Activated naive CD4-positive, alpha-beta T cell treated with anti-CD3 and anti-CD28 coated beads for 36 hours (primary cell): Measurements from ENCODE around the gene NDC1. TPM values are rescaled to one million over a fixed set of nuclear protein-coding genes. Genes with fewer than 3 reads are reported as not detected.

ENCODE experiments used
- CTCF ChIA-PET: fragments of 350-600 bp; sonication (Branson Sonifier 250); formaldehyde crosslinking; loops from one replicate; lab custom pipeline; 2021; ENCODE audit warnings: antibody characterized with exemption; lab: Charles Lee
- DNase-seq: peaks from one replicate; pipeline ENCODE4 v3.0.0-alpha.2; 2020
- H3K27ac Mint-ChIP-seq: one replicate; pipeline ENCODE4 v1.8.0; 2021; ENCODE audit warnings: mild to moderate bottlenecking, mixed read lengths
- H3K27me3 Mint-ChIP-seq: one replicate; pipeline ENCODE4 v1.8.0; 2021; ENCODE audit warnings: low read depth, mixed read lengths
- H3K36me3 Mint-ChIP-seq: one replicate; pipeline ENCODE4 v1.8.0; 2021; ENCODE audit warnings: low read depth, mixed read lengths
- H3K4me1 Mint-ChIP-seq: one replicate; pipeline ENCODE4 v1.8.0; 2021; ENCODE audit warnings: low read depth, mixed read lengths
- H3K4me3 Mint-ChIP-seq: one replicate; pipeline ENCODE4 v1.8.0; 2021; ENCODE audit warnings: mild to moderate bottlenecking, moderate library complexity, mixed read lengths
- H3K9me3 Mint-ChIP-seq: one replicate; pipeline ENCODE4 v1.8.0; 2021; ENCODE audit warnings: mixed read lengths
- intact Hi-C: fragments of 100-400 bp; cut with micrococcal nuclease; formaldehyde crosslinking; loops from one replicate; pipeline ENCODE4 v1.15.1; 2023
- total RNA-seq, 2 experiments: library from RNA; stranded (reverse); gene quantifications; one replicate each; pipeline ENCODE4 v1.2.3, GENCODE V29; 2021

NDC1 gene
- total RNA-seq, 2 experiments from 2014 or later, result 25.9 to 27.9 TPM

- Mint-ChIP-seq H3K9me3 (no peaks in the 10 kb centered on the region), H3K4me1 (no peaks in the 10 kb centered on the region), H3K36me3 (no peaks in the 10 kb centered on the region), H3K27ac (no peak overlapping the region), H3K4me3 (no peak overlapping the region), H3K27me3 (peaks cover 36% of the 10 kb centered on the region)
- intact Hi-C loops, result no loop called here
- CTCF ChIA-PET, result interaction anchor here (0.7 kb wide), 1 partner anchor 20 kb away, joined by 8 read pairs; no protein-coding TSS in a partner anchor
- DNase-seq, result no peak
Observed at GRCh38 chr1:53734650-53735211, 103.4 kb downstream of the NDC1 start.

GRCh38 chr1:53733975-53734649 lies 104.0 kb downstream of the NDC1 start:
- Mint-ChIP-seq H3K9me3 (no peaks in the 10 kb centered on the region), H3K27me3 (peaks cover 33% of the 10 kb centered on the region), H3K27ac (no peak overlapping the region), H3K4me1 (no peaks in the 10 kb centered on the region), H3K4me3 (no peak overlapping the region), H3K36me3 (no peaks in the 10 kb centered on the region)
- no peak for DNase-seq
- intact Hi-C loops, result no loop called here
- CTCF ChIA-PET, result interaction anchor here (0.7 kb wide), 2 partner anchors 20 to 52 kb away, joined by 3 to 8 read pairs; no protein-coding TSS in a partner anchor

- Mint-ChIP-seq H3K36me3 (no peaks in the 10 kb centered on the region), H3K4me3 (no peak overlapping the region), H3K4me1 (no peaks in the 10 kb centered on the region), H3K27ac (no peak overlapping the region), H3K27me3 (peaks cover 29% of the 10 kb centered on the region), H3K9me3 (no peaks in the 10 kb centered on the region)
- DNase-seq, result no peak
- CTCF ChIA-PET, result interaction anchor here (0.7 kb wide), 1 partner anchor 51 kb away, joined by 3 read pairs; no protein-coding TSS in a partner anchor
- intact Hi-C loops, result no loop called here
Observed at GRCh38 chr1:53733447-53733931, 104.6 kb downstream of the NDC1 start.

GRCh38 chr1:53732912-53733317 lies 105.2 kb downstream of the NDC1 start:
- intact Hi-C loops, result no loop called here
- CTCF ChIA-PET, result interaction anchor here (0.7 to 1.0 kb wide), 2 partner anchors 23 to 319 kb away, joined by 3 read pairs; no protein-coding TSS in a partner anchor
- H3K4me1 Mint-ChIP-seq, result no peaks in the 10 kb centered on the region
- no peak overlapping the region for H3K4me3 Mint-ChIP-seq
- H3K9me3 Mint-ChIP-seq, result no peaks in the 10 kb centered on the region
- H3K27ac Mint-ChIP-seq, result no peak overlapping the region
- H3K27me3 Mint-ChIP-seq, result peaks cover 25% of the 10 kb centered on the region
- no peaks in the 10 kb centered on the region for H3K36me3 Mint-ChIP-seq
- DNase-seq, result no peak

- DNase-seq, result no peak
- Mint-ChIP-seq H3K36me3 (no peaks in the 10 kb centered on the region), H3K27ac (no peak overlapping the region), H3K4me3 (no peak overlapping the region), H3K4me1 (no peaks in the 10 kb centered on the region), H3K9me3 (no peaks in the 10 kb centered on the region), H3K27me3 (peaks cover 23% of the 10 kb centered on the region)
- CTCF ChIA-PET, result interaction anchor here (0.7 to 1.0 kb wide), 3 partner anchors 24 to 320 kb away, joined by 3 read pairs; no protein-coding TSS in a partner anchor
- intact Hi-C loops, result no loop called here
Observed at GRCh38 chr1:53732409-53732808, 105.7 kb downstream of the NDC1 start.

GRCh38 chr1:53731779-53732305 lies 106.3 kb downstream of the NDC1 start:
- Mint-ChIP-seq H3K27me3 (peaks cover 18% of the 10 kb centered on the region), H3K36me3 (no peaks in the 10 kb centered on the region), H3K4me3 (no peak overlapping the region), H3K27ac (no peak overlapping the region), H3K9me3 (no peaks in the 10 kb centered on the region), H3K4me1 (no peaks in the 10 kb centered on the region)
- CTCF ChIA-PET, result interaction anchor here (0.7 to 1.0 kb wide), 2 partner anchors 24 to 44 kb away, joined by 3 read pairs; no protein-coding TSS in a partner anchor
- no peak for DNase-seq
- intact Hi-C loops, result no loop called here

GRCh38 chr1:53731043-53731600 lies 107.0 kb downstream of the NDC1 start:
- no peak for DNase-seq
- no peaks in the 10 kb centered on the region for H3K36me3 Mint-ChIP-seq
- H3K4me3 Mint-ChIP-seq, result no peak overlapping the region
- intact Hi-C loops, result no loop called here
- H3K27me3 Mint-ChIP-seq, result peaks cover 14% of the 10 kb centered on the region
- H3K9me3 Mint-ChIP-seq, result no peaks in the 10 kb centered on the region
- H3K4me1 Mint-ChIP-seq, result no peaks in the 10 kb centered on the region
- no peak overlapping the region for H3K27ac Mint-ChIP-seq
- CTCF ChIA-PET, result no interaction called here

- CTCF ChIA-PET, result interaction anchor here (0.6 to 0.7 kb wide), 2 partner anchors 41 to 261 kb away, joined by 3 read pairs; no protein-coding TSS in a partner anchor
- intact Hi-C loops, result no loop called here
- no peak overlapping the region for H3K4me3 Mint-ChIP-seq
Observed at GRCh38 chr1:53730224-53730865, 107.8 kb downstream of the NDC1 start.

GRCh38 chr1:53729456-53730223 lies 108.5 kb downstream of the NDC1 start:
- intact Hi-C loops, result no loop called here
- no peaks in the 10 kb centered on the region for H3K36me3 Mint-ChIP-seq
- no peak overlapping the region for H3K4me3 Mint-ChIP-seq
- no peaks in the 10 kb centered on the region for H3K9me3 Mint-ChIP-seq
- no peaks in the 10 kb centered on the region for H3K4me1 Mint-ChIP-seq
- H3K27me3 Mint-ChIP-seq, result peaks cover 7% of the 10 kb centered on the region
- DNase-seq, result no peak
- H3K27ac Mint-ChIP-seq, result no peak overlapping the region
- CTCF ChIA-PET, result no interaction called here

More at GRCh38 chr1:53730224-53730865, 107.8 kb downstream of the NDC1 start:
- H3K36me3 Mint-ChIP-seq, result no peaks in the 10 kb centered on the region
- peaks cover 12% of the 10 kb centered on the region for H3K27me3 Mint-ChIP-seq
- H3K4me1 Mint-ChIP-seq, result no peaks in the 10 kb centered on the region
- DNase-seq, result no peak
- H3K27ac Mint-ChIP-seq, result no peak overlapping the region
- H3K9me3 Mint-ChIP-seq, result no peaks in the 10 kb centered on the region

GRCh38 chr1:53728702-53729455 lies 109.2 kb downstream of the NDC1 start:
- intact Hi-C loops, result no loop called here
- Mint-ChIP-seq H3K36me3 (no peaks in the 10 kb centered on the region), H3K27ac (no peak overlapping the region), H3K27me3 (peaks cover 5% of the 10 kb centered on the region), H3K4me3 (no peak overlapping the region), H3K4me1 (no peaks in the 10 kb centered on the region), H3K9me3 (no peaks in the 10 kb centered on the region)
- no peak for DNase-seq
- CTCF ChIA-PET, result no interaction called here

- Mint-ChIP-seq H3K4me3 (no peak overlapping the region), H3K27me3 (peaks cover under 1% of the 10 kb centered on the region), H3K9me3 (no peaks in the 10 kb centered on the region), H3K27ac (no peak overlapping the region), H3K36me3 (no peaks in the 10 kb centered on the region), H3K4me1 (no peaks in the 10 kb centered on the region)
- no peak for DNase-seq
- CTCF ChIA-PET, result no interaction called here
- intact Hi-C loops, result no loop called here
Observed at GRCh38 chr1:53728196-53728595, 109.9 kb downstream of the NDC1 start.
